Transverse colon (tissue), 4 donors: ENCODE measurements around the gene ARHGEF10L. TPM values are rescaled to one million over a fixed set of nuclear protein-coding genes. Genes with fewer than 3 reads are reported as not detected.

ENCODE experiments used
- DNase-seq: peaks from one replicate; pipeline ENCODE4 v3.0.0-alpha.2; 2019
- H3K27ac ChIP-seq, 4 donors: fragments of 200-600 bp; sonication (generic); 2 replicates each; pipeline ENCODE4 v1.5.1; 2016 to 2018; ENCODE audit warnings: inconsistent platforms in 4 of 4
- H3K27me3 ChIP-seq: fragments of 200-600 bp; sonication (generic); 2 replicates; pipeline ENCODE4 v1.5.1; 2017; ENCODE audit warnings: inconsistent platforms
- H3K36me3 ChIP-seq, 4 donors: fragments of 200-600 bp; sonication (generic); 2 replicates each; pipeline ENCODE4 v1.5.1; 2017 to 2019; ENCODE audit warnings: inconsistent platforms in 4 of 4
- H3K4me1 ChIP-seq, 4 donors: fragments of 200-600 bp; sonication (generic); 2 replicates each; pipeline ENCODE4 v1.5.1; 2017 to 2020; ENCODE audit warnings: inconsistent platforms in 4 of 4
- H3K4me3 ChIP-seq, 4 donors: fragments of 200-600 bp; sonication (generic); 1 replicate in 1 of 4; 2 replicates in 3 of 4; pipeline versions ENCODE4 v1.5.1 to v1.6.1; 2017 to 2019; ENCODE audit warnings: inconsistent platforms in 4 of 4
- H3K9me3 ChIP-seq, 2 donors: fragments of 200-600 bp; sonication (generic); 2 replicates each; pipeline ENCODE4 v1.5.1; 2017 to 2019; ENCODE audit warnings: inconsistent platforms in 2 of 2
- EP300 ChIP-seq: sonication (generic); formaldehyde crosslinking; IDR thresholded peaks from one replicate; pipeline ENCODE4 v1.6.1; 2017; ENCODE audit warnings: antibody characterized with exemption, low read depth
- POLR2A ChIP-seq: fragments of 450-650 bp; IDR thresholded peaks from one replicate; pipeline ENCODE4 v1.6.1; 2016; ENCODE audit warnings: antibody characterized with exemption, mild to moderate bottlenecking, moderate library complexity
- POLR2AphosphoS5 ChIP-seq, 3 donors: sonication (generic); formaldehyde crosslinking; IDR thresholded peaks; one replicate each; pipeline ENCODE4 v1.6.1; 2016; ENCODE audit warnings: antibody characterized with exemption in 3 of 3
- whole genome bisulfite sequencing, 2 donors: methylation state at CpG; one replicate each; pipeline ENCODE4 v1.1.5; 2018; ENCODE audit warnings: low coverage in 1 of 2; 5-methylcytosine and 5-hydroxymethylcytosine counted together
- in situ Hi-C, 4 donors: fragments of 200-750 bp; cut with MboI; loops; one replicate each; pipeline versions ENCODE4 v1.15.0 to v1.15.1; 2017; ENCODE audit warnings: low sequenced_read_pairs in 3 of 4, low pct_ligation_motif_present in 1 of 4, low pct_unique_long_range_greater_than_20kb in 1 of 4
- intact Hi-C: fragments of 100-400 bp; cut with DNase I; formaldehyde crosslinking; loops from one replicate; pipeline ENCODE4 v1.15.1; 2023; ENCODE audit warnings: low total_unique reads
- total RNA-seq, 4 donors: library from RNA; depleted of rRNA; stranded (reverse); fragments of >200 nt; gene quantifications; one replicate each; pipeline ENCODE4 v1.1.0, GENCODE V29; 2016
- TF ChIP-seq, protein P1 (sequence below), 5 experiments: fragments of 200-600 bp in 3 of 5; fragments of 450-650 bp in 2 of 5; sonication (generic) in 3 of 5; IDR thresholded peaks; 1 replicate in 2 of 5; 2 replicates in 3 of 5; pipeline ENCODE4 v1.5.1; 2016 to 2017; ENCODE audit warnings: antibody characterized with exemption in 5 of 5, inconsistent platforms in 3 of 5, mild to moderate bottlenecking in 2 of 5, moderate library complexity in 1 of 5

Gene ARHGEF10L
- total RNA-seq, 4 donors from 2014 or later: 115 to 326 (median 199) TPM

DNA sequence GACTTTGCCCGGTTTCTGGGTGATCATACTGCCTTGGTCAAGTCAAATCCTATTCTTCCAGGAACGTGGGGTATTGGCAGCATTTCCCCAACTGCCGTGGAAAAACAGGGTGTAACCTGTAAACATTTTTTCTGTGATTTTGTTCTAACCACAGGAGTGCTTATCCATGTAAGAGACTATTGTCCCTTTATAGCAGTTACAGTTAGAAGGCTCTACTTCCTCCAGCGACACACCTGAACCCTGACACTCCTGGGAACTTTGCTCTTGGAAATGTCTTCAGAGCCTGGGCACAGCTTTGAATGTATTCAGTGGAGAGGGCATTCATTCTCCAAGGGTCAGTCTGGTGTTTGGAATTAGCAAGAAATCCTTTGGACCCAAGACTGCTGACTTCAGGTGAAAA lies 26.4 kb upstream of the ARHGEF10L start:
- Histone ChIP-seq H3K4me1 (peaks cover 9 to 46% (median 24%) of the 10 kb centered on the region in 4 donors), H3K36me3 (no peaks in the 10 kb centered on the region), H3K27ac (peak overlapping the region; percentile 85 to 90 (median 86)), H3K27me3 (no peaks in the 10 kb centered on the region), H3K4me3 (peak overlapping the region in 1 of 4 donors; percentile 20), H3K9me3 (no peaks in the 10 kb centered on the region)
- TF ChIP-seq POLR2AphosphoS5 (IDR thresholded peaks at IDR 0.05) (peak in 2 of 3 donors; percentile 71 to 75), EP300 (peak; percentile 88), POLR2A (peak; percentile 70)
- TF ChIP-seq, protein P1, sequence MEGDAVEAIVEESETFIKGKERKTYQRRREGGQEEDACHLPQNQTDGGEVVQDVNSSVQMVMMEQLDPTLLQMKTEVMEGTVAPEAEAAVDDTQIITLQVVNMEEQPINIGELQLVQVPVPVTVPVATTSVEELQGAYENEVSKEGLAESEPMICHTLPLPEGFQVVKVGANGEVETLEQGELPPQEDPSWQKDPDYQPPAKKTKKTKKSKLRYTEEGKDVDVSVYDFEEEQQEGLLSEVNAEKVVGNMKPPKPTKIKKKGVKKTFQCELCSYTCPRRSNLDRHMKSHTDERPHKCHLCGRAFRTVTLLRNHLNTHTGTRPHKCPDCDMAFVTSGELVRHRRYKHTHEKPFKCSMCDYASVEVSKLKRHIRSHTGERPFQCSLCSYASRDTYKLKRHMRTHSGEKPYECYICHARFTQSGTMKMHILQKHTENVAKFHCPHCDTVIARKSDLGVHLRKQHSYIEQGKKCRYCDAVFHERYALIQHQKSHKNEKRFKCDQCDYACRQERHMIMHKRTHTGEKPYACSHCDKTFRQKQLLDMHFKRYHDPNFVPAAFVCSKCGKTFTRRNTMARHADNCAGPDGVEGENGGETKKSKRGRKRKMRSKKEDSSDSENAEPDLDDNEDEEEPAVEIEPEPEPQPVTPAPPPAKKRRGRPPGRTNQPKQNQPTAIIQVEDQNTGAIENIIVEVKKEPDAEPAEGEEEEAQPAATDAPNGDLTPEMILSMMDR (IDR thresholded peaks at IDR 0.05): peak in 1 of 5 experiments; percentile 21
- WGBS, 2 donors: 35 to 42% methylated on average over 4 of the region's 4 CpGs
- intact Hi-C loops (no loop called here), in situ Hi-C loops (no loop called here)
- DNase-seq: peak; percentile 76

DNA sequence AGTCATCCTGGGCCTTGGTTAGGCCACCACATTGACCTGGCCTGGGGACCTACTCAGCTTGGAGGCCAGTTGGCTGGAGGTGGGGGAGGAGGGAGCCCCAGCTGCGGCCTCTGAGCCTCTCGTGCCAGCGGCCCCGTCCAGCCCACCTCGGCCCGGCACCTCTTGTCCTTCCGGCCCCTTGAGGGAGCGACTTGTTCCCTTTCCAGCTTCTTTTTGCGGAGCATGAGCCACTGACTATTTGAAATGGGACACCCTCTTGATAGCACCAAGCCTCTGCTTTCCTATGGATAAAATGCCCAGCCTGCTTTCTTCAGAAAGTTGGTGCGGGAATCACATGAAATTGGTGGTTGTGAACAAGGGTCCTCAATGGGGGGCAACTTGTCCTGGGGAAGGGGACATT lies 24.7 kb upstream of the ARHGEF10L start:
- DNase-seq: no peak
- TF ChIP-seq POLR2AphosphoS5 (IDR thresholded peaks at IDR 0.05): no peak
- no peak for TF ChIP-seq POLR2A
- no peak for TF ChIP-seq EP300
- TF ChIP-seq, protein P1 (IDR thresholded peaks at IDR 0.05): no peak
- in situ Hi-C loops: no loop called here
- no peaks in the 10 kb centered on the region for H3K9me3 ChIP-seq
- H3K27me3 ChIP-seq: no peaks in the 10 kb centered on the region
- H3K36me3 ChIP-seq: no peaks in the 10 kb centered on the region
- H3K4me1 ChIP-seq: peaks cover 9 to 46% (median 25%) of the 10 kb centered on the region in 4 donors
- 38 to 74% methylated on average over 2 to 10 of the region's 10 CpGs for WGBS, 2 donors
- intact Hi-C loops: no loop called here
- peak overlapping the region in 2 of 4 donors; percentile 4 to 10 for H3K4me3 ChIP-seq
- peak overlapping the region; percentile 85 to 90 (median 86) for H3K27ac ChIP-seq

DNA sequence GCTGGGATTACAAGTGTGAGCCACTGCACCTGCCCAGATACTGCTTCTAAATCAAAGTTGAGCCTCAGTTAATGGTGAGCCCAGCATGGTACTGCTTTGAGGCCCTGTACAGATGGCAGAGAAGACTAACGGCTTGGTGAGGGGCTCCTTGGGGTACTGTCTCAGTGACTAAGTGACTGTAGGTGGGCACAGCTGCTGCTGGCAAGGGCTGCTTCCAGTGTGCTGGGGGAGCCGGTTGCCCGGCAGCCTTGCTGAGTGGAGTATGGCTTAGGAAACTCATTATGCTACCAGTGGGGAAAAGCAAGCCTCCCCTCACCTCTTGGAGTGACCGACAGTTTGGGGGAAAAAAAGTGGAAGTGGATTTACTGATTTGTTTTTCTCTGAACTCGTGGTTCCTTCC lies 23.6 kb upstream of the ARHGEF10L start:
- no peak for DNase-seq
- peaks cover 9 to 48% (median 28%) of the 10 kb centered on the region in 4 donors for H3K4me1 ChIP-seq
- H3K27ac ChIP-seq: peak overlapping the region; percentile 85 to 90 (median 86)
- TF ChIP-seq, protein P1 (IDR thresholded peaks at IDR 0.05): no peak
- no peak for TF ChIP-seq EP300
- no peak for TF ChIP-seq POLR2A
- no peak for TF ChIP-seq POLR2AphosphoS5 (IDR thresholded peaks at IDR 0.05)
- no peak overlapping the region for H3K4me3 ChIP-seq
- in situ Hi-C loops (no loop called here), intact Hi-C loops (no loop called here)
- no peaks in the 10 kb centered on the region for H3K9me3 ChIP-seq
- H3K27me3 ChIP-seq: no peaks in the 10 kb centered on the region
- H3K36me3 ChIP-seq: no peaks in the 10 kb centered on the region
- WGBS, 2 donors: 27% methylated on average over 5 of the region's 5 CpGs; no CpG with 5 or more reads in 1 of the 2 donors

DNA sequence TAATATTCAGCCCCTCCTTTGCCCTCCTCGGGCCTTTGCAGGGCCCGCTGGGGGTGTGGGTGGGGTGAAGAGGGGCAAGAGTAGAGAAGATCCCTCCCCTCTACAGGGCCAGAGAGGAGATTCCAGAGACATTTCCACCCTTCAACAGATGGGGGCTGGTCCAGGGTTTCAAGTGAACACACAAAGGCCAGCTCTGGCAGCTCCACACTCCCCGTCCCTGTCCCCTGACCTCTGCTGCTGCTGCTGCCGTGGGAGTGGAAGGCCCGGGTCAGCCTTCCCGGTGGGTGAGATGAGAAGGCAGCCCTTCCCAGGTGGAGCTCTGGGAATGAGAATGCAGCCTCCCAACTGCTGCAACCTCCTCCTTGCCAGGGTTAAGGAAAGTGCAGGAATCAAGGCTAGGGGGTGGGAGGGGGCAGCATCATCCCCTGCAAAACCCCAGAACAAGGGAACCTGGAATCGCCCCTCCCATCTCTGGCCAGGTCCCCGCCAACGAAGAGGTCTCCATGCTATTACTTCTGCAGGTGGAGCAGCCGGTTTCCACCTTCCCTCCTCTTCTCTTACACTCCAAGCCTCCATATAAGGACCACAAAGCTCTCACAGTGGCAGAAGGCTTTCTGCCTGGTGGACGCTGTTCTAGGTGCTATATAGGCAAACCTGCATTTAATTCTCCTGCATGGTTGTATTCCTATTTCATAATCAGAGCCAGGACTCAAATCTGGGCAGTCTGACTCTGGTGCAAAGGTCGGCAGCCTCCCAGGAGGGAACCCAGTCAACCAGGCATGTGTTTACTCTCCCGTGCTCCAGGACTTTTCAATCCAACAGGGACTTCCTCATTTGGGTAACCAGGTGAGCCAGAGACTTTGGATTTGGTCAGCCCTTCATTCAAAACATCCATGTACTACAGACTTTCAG lies 22.9 kb upstream of the ARHGEF10L start:
- Histone ChIP-seq H3K9me3 (no peaks in the 10 kb centered on the region), H3K36me3 (no peaks in the 10 kb centered on the region), H3K27me3 (no peaks in the 10 kb centered on the region), H3K4me1 (peaks cover 9 to 49% (median 29%) of the 10 kb centered on the region in 4 donors), H3K27ac (peak overlapping the region; percentile 85 to 90 (median 86)), H3K4me3 (no peak overlapping the region)
- in situ Hi-C loops: no loop called here
- 25% methylated on average over 13 of the region's 13 CpGs; no CpG with 5 or more reads in 1 of the 2 donors for WGBS, 2 donors
- intact Hi-C loops: no loop called here
- DNase-seq: peak; percentile 86
- peak; percentile 67 for TF ChIP-seq POLR2A
- TF ChIP-seq POLR2AphosphoS5 (IDR thresholded peaks at IDR 0.05): peak; percentile 29 to 54 (median 50)
- TF ChIP-seq, protein P1 (IDR thresholded peaks at IDR 0.05): no peak
